Parathyroid adenoma (tissue), 2 donors: ENCODE results near the gene ROBO3.

Experiments used
- H2AFZ ChIP-seq: fragments of 300-600 bp; sonication (generic); one replicate; pipeline ENCODE4 v1.7.0; 2017; ENCODE audit warnings: antibody characterized with exemption, mild to moderate bottlenecking
- H3K27ac ChIP-seq: fragments of 300-600 bp; sonication (generic); one replicate; pipeline ENCODE4 v1.7.0; 2017
- H3K27me3 ChIP-seq: fragments of 300-600 bp; sonication (generic); one replicate; pipeline ENCODE4 v1.7.0; 2017; ENCODE audit warnings: low read length; ENCODE audit not compliant: control insufficient read depth, insufficient read depth
- H3K36me3 ChIP-seq: fragments of 300-600 bp; sonication (generic); one replicate; pipeline ENCODE4 v1.7.0; 2017; ENCODE audit warnings: low read length; ENCODE audit not compliant: control insufficient read depth, insufficient read depth
- H3K4me1 ChIP-seq: fragments of 300-600 bp; sonication (generic); one replicate; pipeline ENCODE4 v1.7.0; 2017; ENCODE audit warnings: control low read depth
- H3K4me2 ChIP-seq: fragments of 300-600 bp; sonication (generic); one replicate; pipeline ENCODE4 v1.7.0; 2017; ENCODE audit warnings: low read length
- H3K4me3 ChIP-seq: fragments of 300-600 bp; sonication (generic); one replicate; pipeline ENCODE4 v1.7.0; 2017; ENCODE audit warnings: low read depth, low read length
- H3K79me2 ChIP-seq: fragments of 300-600 bp; sonication (generic); one replicate; pipeline ENCODE4 v1.7.0; 2017; ENCODE audit warnings: control low read depth
- H3K9ac ChIP-seq: fragments of 300-600 bp; sonication (generic); one replicate; pipeline ENCODE4 v1.7.0; 2017; ENCODE audit warnings: mild to moderate bottlenecking
- H3K9me3 ChIP-seq: fragments of 300-600 bp; sonication (generic); one replicate; pipeline ENCODE4 v1.7.0; 2017; ENCODE audit warnings: low read length; ENCODE audit not compliant: control insufficient read depth
- CTCF ChIP-seq: fragments of 300-600 bp; sonication (generic); IDR thresholded peaks from one replicate; pipeline ENCODE4 v1.7.0; 2017; ENCODE audit warnings: antibody characterized with exemption, mild to moderate bottlenecking
- donor health status: primary hyperparathyroidism.

ROBO3 gene

DNA sequence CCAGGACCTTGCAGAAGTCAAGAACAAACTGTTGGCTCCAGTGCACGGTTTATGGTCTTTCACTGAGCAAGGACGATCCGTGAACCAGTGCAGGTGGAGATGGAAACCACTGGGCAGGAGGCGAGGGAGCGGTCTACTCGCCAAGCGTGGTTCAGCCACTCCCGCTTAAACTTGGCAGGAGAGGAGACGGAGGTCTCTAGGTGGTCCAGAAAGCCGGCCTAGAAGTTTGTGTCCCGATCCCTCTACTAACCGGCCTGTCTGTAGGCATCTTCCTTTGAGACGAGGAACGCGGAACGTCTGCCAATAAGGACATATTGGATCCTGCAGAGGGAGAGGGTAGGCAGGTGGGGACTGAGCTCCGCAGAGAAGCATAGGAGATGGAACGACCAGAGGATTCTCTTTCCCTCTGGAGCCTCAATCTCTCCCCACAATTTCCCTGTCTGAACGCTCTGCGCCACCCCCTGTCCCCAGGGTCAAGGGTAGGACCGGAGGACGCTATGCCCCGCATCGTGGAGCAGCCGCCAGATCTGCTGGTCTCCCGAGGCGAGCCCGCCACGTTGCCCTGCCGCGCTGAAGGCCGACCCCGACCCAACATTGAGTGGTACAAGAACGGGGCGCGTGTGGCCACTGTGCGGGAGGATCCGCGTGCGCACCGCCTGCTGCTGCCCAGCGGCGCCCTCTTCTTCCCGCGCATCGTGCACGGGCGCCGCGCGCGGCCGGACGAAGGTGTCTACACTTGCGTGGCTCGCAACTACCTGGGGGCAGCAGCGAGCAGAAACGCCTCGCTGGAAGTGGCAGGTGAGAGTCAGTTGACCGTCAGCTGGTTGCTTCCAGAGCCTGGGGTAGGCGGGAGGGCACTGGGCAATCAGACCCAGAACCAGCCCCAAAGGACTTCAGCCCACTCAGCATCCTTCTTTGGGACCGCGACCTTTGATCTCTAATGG lies 3.4 kb downstream of the ROBO3 start:
- no peaks in the 10 kb centered on the region for H3K27me3 ChIP-seq
- no peak overlapping the region for H2AFZ ChIP-seq
- no peaks in the 10 kb centered on the region for H3K4me1 ChIP-seq
- H3K79me2 ChIP-seq = no peaks in the 10 kb centered on the region
- no peak overlapping the region for H3K27ac ChIP-seq
- H3K9ac ChIP-seq = no peak overlapping the region
- H3K36me3 ChIP-seq = no peaks in the 10 kb centered on the region
- no peak for TF ChIP-seq CTCF
- no peaks in the 10 kb centered on the region for H3K9me3 ChIP-seq
- H3K4me2 ChIP-seq = no peak overlapping the region
- no peak overlapping the region for H3K4me3 ChIP-seq

DNA sequence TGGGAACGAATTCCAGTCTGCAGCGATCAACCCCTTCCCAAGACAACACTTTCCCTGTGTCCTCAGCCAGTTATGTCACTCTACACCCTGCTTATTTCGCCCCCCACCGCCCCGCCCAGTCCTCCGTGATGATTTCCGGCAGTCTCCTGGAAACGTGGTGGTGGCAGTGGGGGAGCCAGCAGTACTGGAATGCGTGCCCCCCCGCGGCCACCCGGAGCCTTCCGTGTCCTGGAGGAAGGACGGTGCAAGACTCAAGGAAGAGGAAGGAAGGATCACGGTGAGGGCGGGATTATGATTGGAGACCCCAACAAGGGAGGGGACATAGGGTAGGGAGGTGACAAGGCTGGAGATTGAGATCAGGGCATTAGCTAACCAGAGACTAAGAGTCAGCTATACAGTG lies 4.1 kb downstream of the ROBO3 start:
- no peak overlapping the region for H3K4me3 ChIP-seq

GRCh38 chr11:124869856-124870387 lies 4.7 kb downstream of the ROBO3 start:
- no peak overlapping the region for H3K4me2 ChIP-seq
- no peaks in the 10 kb centered on the region for H3K79me2 ChIP-seq
- H3K4me3 ChIP-seq = no peak overlapping the region
- no peaks in the 10 kb centered on the region for H3K9me3 ChIP-seq
- no peaks in the 10 kb centered on the region for H3K27me3 ChIP-seq
- H3K4me1 ChIP-seq = no peaks in the 10 kb centered on the region
- no peak overlapping the region for H2AFZ ChIP-seq
- no peak overlapping the region for H3K27ac ChIP-seq
- TF ChIP-seq CTCF = no peak
- H3K36me3 ChIP-seq = no peaks in the 10 kb centered on the region
- H3K9ac ChIP-seq = no peak overlapping the region

More for the DNA sequence above, 4.1 kb downstream of the ROBO3 start:
- H2AFZ ChIP-seq = no peak overlapping the region
- H3K4me2 ChIP-seq = no peak overlapping the region
- no peaks in the 10 kb centered on the region for H3K79me2 ChIP-seq
- TF ChIP-seq CTCF = no peak
- H3K27ac ChIP-seq = no peak overlapping the region
- H3K9ac ChIP-seq = no peak overlapping the region
- no peaks in the 10 kb centered on the region for H3K36me3 ChIP-seq
- H3K9me3 ChIP-seq = no peaks in the 10 kb centered on the region
- H3K27me3 ChIP-seq = no peaks in the 10 kb centered on the region
- H3K4me1 ChIP-seq = no peaks in the 10 kb centered on the region

- no peaks in the 10 kb centered on the region for H3K4me1 ChIP-seq
- no peak for TF ChIP-seq CTCF
- H3K4me2 ChIP-seq = no peak overlapping the region
- no peaks in the 10 kb centered on the region for H3K79me2 ChIP-seq
- no peaks in the 10 kb centered on the region for H3K27me3 ChIP-seq
- H3K9me3 ChIP-seq = no peaks in the 10 kb centered on the region
- no peak overlapping the region for H3K9ac ChIP-seq
- H3K36me3 ChIP-seq = no peaks in the 10 kb centered on the region
- H3K4me3 ChIP-seq = no peak overlapping the region
- H3K27ac ChIP-seq = no peak overlapping the region
- no peak overlapping the region for H2AFZ ChIP-seq
These were observed 5.2 kb downstream of the ROBO3 start for GRCh38 chr11:124870430-124870829.
